ENCODE data around the gene ARHGAP15.

Gene ARHGAP15

GRCh38 chr2:143803936-143804335, 674.7 kb downstream of the ARHGAP15 start:
- DNase-seq (ENCODE audit: low read depth in 1 of 2, low spot score in 1 of 2), result no peak
- Histone ChIP-seq H3K4me3 (replicated peaks; ENCODE audit: insufficient read depth, low read length) (no peak overlapping the region), H3K27me3 (ENCODE audit: insufficient read depth, poor library complexity, severe bottlenecking) (no peaks in the 10 kb centered on the region), H3K27ac (replicated peaks) (no peak overlapping the region)
- no peak for TF ChIP-seq CTCF (IDR thresholded peaks at IDR 0.05; ENCODE audit: insufficient read depth, low read length)
- TF ChIP-seq GABPA (IDR thresholded peaks at IDR 0.05; ENCODE audit: low read depth), result no peak
- no peak for TF ChIP-seq POLR2AphosphoS5 (IDR thresholded peaks at IDR 0.05; ENCODE audit: low read depth)
- no peak for TF ChIP-seq REST (IDR thresholded peaks at IDR 0.05; ENCODE audit: insufficient replicate concordance, low read depth)
- no peak for TF ChIP-seq SPI1 (IDR thresholded peaks at IDR 0.05; ENCODE audit: borderline replicate concordance, low read depth)

GRCh38 chr2:143805666-143806065, 676.4 kb downstream of the ARHGAP15 start:
- H3K27ac ChIP-seq (replicated peaks), result no peak overlapping the region
- TF ChIP-seq CTCF (IDR thresholded peaks at IDR 0.05; ENCODE audit: insufficient read depth, low read length), result no peak
- TF ChIP-seq POLR2AphosphoS5 (IDR thresholded peaks at IDR 0.05; ENCODE audit: low read depth), result no peak
- no peak for TF ChIP-seq REST (IDR thresholded peaks at IDR 0.05; ENCODE audit: insufficient replicate concordance, low read depth)
- DNase-seq (ENCODE audit: low read depth in 1 of 2, low spot score in 1 of 2), result no peak
- no peak overlapping the region for H3K4me3 ChIP-seq (replicated peaks; ENCODE audit: insufficient read depth, low read length)
- H3K27me3 ChIP-seq (ENCODE audit: insufficient read depth, poor library complexity, severe bottlenecking), result no peaks in the 10 kb centered on the region

GRCh38 chr2:143807192-143807591, 678.0 kb downstream of the ARHGAP15 start:
- Histone ChIP-seq H3K27me3 (ENCODE audit: insufficient read depth, poor library complexity, severe bottlenecking) (no peaks in the 10 kb centered on the region), H3K27ac (replicated peaks) (no peak overlapping the region), H3K4me3 (replicated peaks; ENCODE audit: insufficient read depth, low read length) (no peak overlapping the region)
- DNase-seq (ENCODE audit: low read depth in 1 of 2, low spot score in 1 of 2), result no peak
- TF ChIP-seq SPI1 (IDR thresholded peaks at IDR 0.05; ENCODE audit: borderline replicate concordance, low read depth), result no peak
- TF ChIP-seq GABPA (IDR thresholded peaks at IDR 0.05; ENCODE audit: low read depth), result no peak
- TF ChIP-seq CTCF (IDR thresholded peaks at IDR 0.05; ENCODE audit: insufficient read depth, low read length), result no peak
- TF ChIP-seq POLR2AphosphoS5 (IDR thresholded peaks at IDR 0.05; ENCODE audit: low read depth), result no peak
- TF ChIP-seq REST (IDR thresholded peaks at IDR 0.05; ENCODE audit: insufficient replicate concordance, low read depth), result no peak

Measured in HL-60 (cell line).